Activated T-helper 2 cell treated with anti-CD3 and anti-CD28 coated beads, Interferon-gamma antibody, Interleukin-2, Interleukin-4, amounts not matched to agents 10 μg/mL and 5 μg/mL and 100 μg/mL, durations not matched to agents 14 hours and 24 hours and 36 hours (primary cell): ENCODE measurements around the gene SORCS1. TPM values are rescaled to one million over a fixed set of nuclear protein-coding genes. Genes with fewer than 3 reads are reported as not detected.

ENCODE experiments used
- DNase-seq: peaks from one replicate; pipeline ENCODE4 v3.0.0; 2021; ENCODE audit warnings: low spot score
- H3K27ac Mint-ChIP-seq: one replicate; pipeline ENCODE4 v1.8.0; 2021; ENCODE audit warnings: mixed read lengths
- H3K27me3 Mint-ChIP-seq: one replicate; pipeline ENCODE4 v1.8.0; 2021; ENCODE audit warnings: low read depth, mixed read lengths
- H3K36me3 Mint-ChIP-seq: one replicate; pipeline ENCODE4 v1.8.0; 2021; ENCODE audit warnings: low read depth, mixed read lengths
- H3K4me1 Mint-ChIP-seq: one replicate; pipeline ENCODE4 v1.8.0; 2021; ENCODE audit warnings: low read depth, mixed read lengths
- H3K4me3 Mint-ChIP-seq: one replicate; pipeline ENCODE4 v1.8.0; 2021; ENCODE audit warnings: low read depth, mild to moderate bottlenecking, moderate library complexity, mixed read lengths
- H3K9me3 Mint-ChIP-seq: one replicate; pipeline ENCODE4 v1.8.0; 2021; ENCODE audit warnings: mixed read lengths
- intact Hi-C: fragments of 100-400 bp; cut with micrococcal nuclease; formaldehyde crosslinking; loops from one replicate; pipeline ENCODE4 v1.15.1; 2023
- total RNA-seq: library from RNA; stranded (reverse); gene quantifications from 2 replicates; pipeline ENCODE4 v1.2.3, GENCODE V29; 2022

The SORCS1 gene
- total RNA-seq, 1 donor from 2014 or later = 0.09 TPM

DNA sequence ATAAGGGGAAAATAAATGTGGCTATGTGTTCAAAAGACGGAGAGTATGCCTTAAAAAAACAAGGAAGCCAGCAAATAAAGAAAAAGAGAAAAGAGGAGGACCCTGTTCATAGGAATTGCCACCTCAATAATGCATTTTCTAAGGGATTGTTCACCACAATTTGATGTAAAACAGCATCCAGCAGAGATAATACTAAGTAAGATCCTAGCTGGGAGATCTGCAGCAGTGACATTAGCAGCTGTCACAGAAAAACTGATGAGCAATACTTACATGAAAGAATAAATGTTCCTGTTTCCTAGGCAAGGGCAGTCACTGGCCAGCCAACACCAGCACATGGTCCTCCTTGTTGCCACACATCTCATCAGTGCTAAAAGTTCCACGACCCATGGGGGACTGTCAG, 391.5 kb downstream of the SORCS1 start:
- no peaks in the 10 kb centered on the region for H3K36me3 Mint-ChIP-seq
- H3K27ac Mint-ChIP-seq = no peak overlapping the region
- H3K4me1 Mint-ChIP-seq = no peaks in the 10 kb centered on the region
- intact Hi-C loops = no loop called here
- no peak for DNase-seq
- H3K4me3 Mint-ChIP-seq = no peak overlapping the region
- H3K9me3 Mint-ChIP-seq = no peaks in the 10 kb centered on the region
- H3K27me3 Mint-ChIP-seq = no peaks in the 10 kb centered on the region

DNA sequence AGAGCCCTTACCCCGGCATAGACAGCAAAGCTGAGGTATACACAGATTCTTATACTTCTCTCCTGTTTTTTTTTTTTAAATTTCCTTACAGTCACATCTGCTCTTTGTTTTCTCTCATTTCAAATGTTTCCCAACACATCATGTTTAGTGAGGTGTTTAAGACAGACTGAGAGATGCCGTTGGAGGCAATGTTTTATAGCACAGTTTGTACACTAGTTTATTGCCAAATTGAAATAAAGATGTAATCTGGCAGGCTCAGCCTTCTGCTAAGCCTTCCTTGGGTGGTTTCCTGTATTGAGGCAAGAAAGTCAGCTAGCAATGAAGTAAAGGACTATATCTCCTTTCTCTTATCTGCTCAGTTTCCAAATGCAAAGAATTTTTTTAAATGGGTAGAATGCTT, 393.4 kb downstream of the SORCS1 start:
- H3K4me1 Mint-ChIP-seq = no peaks in the 10 kb centered on the region
- no peak overlapping the region for H3K4me3 Mint-ChIP-seq
- no peaks in the 10 kb centered on the region for H3K36me3 Mint-ChIP-seq
- no peaks in the 10 kb centered on the region for H3K27me3 Mint-ChIP-seq
- no peak overlapping the region for H3K27ac Mint-ChIP-seq
- intact Hi-C loops = no loop called here
- peaks cover 3% of the 10 kb centered on the region for H3K9me3 Mint-ChIP-seq
- no peak for DNase-seq

DNA sequence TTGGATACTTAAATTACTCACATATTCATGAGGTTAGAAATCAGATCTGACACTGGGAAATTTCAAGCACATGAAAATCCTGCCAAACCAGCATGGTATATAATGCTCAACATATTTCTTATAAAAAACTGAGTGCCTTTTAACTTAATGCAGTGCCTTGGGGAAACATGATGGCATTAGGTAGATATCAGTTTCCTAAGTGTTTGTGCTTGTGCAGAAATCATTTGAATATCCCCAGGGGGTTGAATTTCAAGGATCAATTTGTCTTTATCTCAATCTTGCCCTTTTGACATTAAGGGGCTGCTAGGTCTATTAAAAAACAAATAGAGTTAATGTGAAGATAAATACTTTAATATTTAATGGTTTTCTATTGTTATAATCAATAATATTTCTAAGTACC, 396.3 kb downstream of the SORCS1 start:
- H3K4me1 Mint-ChIP-seq = no peaks in the 10 kb centered on the region
- H3K27ac Mint-ChIP-seq = no peak overlapping the region
- H3K9me3 Mint-ChIP-seq = peaks cover 5% of the 10 kb centered on the region
- no peak for DNase-seq
- no peak overlapping the region for H3K4me3 Mint-ChIP-seq
- no peaks in the 10 kb centered on the region for H3K36me3 Mint-ChIP-seq
- no peaks in the 10 kb centered on the region for H3K27me3 Mint-ChIP-seq
- intact Hi-C loops = no loop called here

DNA sequence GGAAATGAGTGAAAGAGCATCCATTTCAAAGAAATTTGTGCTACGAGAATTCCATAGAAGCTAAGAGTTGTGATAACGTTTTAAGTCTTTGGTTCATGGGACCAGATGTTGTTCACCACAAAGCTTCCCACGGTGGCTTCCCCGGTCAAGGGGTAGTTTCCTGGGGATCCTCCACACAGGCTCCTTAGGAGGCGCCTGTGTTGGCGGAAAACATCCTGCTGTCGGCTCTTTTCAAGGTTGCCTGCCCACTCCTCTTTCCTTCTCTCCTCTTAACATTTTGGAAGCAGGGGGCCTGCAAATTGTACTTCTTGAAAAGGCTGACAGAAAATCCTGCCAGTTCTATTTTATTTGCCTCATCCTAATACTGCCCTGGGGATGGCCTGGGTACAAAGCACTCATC, 398.6 kb downstream of the SORCS1 start:
- H3K27ac Mint-ChIP-seq = no peak overlapping the region
- no peaks in the 10 kb centered on the region for H3K27me3 Mint-ChIP-seq
- peaks cover 5% of the 10 kb centered on the region for H3K9me3 Mint-ChIP-seq
- DNase-seq = no peak
- no peak overlapping the region for H3K4me3 Mint-ChIP-seq
- no peaks in the 10 kb centered on the region for H3K4me1 Mint-ChIP-seq
- no peaks in the 10 kb centered on the region for H3K36me3 Mint-ChIP-seq
- intact Hi-C loops = no loop called here

DNA sequence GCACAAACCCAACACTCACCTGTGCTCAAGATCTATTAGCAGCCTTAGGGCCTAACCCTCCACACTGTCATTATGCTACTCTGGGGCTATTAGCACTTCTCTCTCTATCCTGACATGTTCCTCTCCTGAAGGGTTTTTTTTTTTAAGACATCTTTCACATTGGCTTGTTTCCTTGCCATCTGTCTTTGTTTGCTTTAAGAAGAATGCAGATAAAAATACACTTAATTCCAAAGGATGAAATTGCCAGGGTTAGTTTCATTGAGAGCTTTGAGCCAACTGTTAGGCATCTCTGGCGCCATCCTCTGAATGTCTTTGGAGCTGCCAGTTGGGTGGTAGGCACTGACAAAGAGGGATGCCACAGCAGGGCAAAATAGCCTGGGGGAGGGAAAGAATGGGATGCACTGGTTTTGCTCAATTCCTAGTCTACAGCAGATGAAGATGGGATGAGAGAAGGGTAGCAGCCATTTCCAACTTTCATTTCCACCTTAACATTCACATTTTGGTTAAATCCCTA, 399.2 kb downstream of the SORCS1 start:
- DNase-seq = no peak
- H3K4me1 Mint-ChIP-seq = no peaks in the 10 kb centered on the region
- H3K27ac Mint-ChIP-seq = no peak overlapping the region
- H3K4me3 Mint-ChIP-seq = no peak overlapping the region
- H3K27me3 Mint-ChIP-seq = no peaks in the 10 kb centered on the region
- intact Hi-C loops = no loop called here
- H3K9me3 Mint-ChIP-seq = peaks cover 5% of the 10 kb centered on the region
- H3K36me3 Mint-ChIP-seq = no peaks in the 10 kb centered on the region

DNA sequence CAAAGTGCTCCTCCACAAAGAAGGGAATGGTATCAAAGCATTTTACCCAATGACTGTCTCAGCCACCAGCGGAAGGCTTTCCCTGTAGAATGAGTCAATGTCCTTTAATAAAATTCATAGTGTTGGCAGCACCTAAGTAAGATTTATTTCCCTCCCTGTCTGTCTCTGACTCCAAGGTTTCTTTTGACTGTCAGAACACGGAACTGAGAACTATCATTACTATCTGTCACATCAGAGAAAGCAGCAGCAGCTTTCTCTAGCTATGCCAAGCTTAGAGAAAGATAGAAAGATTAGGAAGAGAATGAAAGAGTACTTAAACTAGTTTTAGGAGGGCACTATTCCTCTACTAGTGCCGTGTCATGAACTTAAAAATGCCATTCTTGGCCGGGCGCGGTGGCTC, 400.1 kb downstream of the SORCS1 start:
- no peak overlapping the region for H3K4me3 Mint-ChIP-seq
- intact Hi-C loops = no loop called here
- H3K27ac Mint-ChIP-seq = no peak overlapping the region
- no peaks in the 10 kb centered on the region for H3K36me3 Mint-ChIP-seq
- no peak for DNase-seq
- peaks cover 5% of the 10 kb centered on the region for H3K9me3 Mint-ChIP-seq
- H3K27me3 Mint-ChIP-seq = no peaks in the 10 kb centered on the region
- H3K4me1 Mint-ChIP-seq = no peaks in the 10 kb centered on the region

DNA sequence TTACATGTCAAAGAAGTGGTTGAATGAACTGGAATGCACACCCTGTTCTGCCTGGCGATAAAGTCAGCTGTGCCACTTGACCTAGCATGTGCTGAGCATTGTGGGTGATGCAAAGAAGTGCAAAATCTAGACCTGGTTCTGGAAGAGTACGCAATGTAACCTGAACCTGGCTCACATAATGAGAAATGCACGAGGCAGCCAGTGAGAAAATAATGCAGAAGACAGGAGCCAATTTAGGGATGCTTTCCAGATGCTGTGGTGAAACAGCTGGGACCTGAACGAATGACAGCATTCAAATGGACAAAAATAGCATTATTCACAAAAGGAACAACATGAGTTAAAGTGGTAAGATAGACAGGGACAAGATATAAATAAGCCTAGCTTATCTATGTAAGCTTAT, 402.6 kb downstream of the SORCS1 start:
- Mint-ChIP-seq H3K36me3 (no peaks in the 10 kb centered on the region), H3K27ac (no peak overlapping the region), H3K4me3 (no peak overlapping the region), H3K9me3 (peaks cover 5% of the 10 kb centered on the region), H3K27me3 (no peaks in the 10 kb centered on the region), H3K4me1 (no peaks in the 10 kb centered on the region)
- intact Hi-C loops = no loop called here
- DNase-seq = no peak

DNA sequence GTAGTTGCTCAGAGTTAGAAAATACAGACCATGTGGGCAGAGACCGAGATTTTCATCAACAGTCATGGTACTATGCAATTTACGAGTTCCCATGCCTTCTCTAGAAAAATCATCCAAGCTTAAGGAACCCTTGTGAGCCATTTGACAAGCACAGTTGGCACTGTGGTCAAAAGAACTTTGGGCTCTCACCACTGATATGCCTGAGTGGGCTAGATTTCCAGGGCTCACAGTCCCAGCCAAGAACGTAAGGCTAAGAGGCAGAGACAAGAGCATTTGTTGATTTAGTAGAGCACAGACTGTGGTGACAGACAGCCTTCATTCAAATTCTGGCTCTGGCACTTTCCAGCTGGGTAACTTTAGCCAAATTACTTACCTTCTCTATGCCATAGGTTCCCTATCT, 407.0 kb downstream of the SORCS1 start:
- intact Hi-C loops = no loop called here
- Mint-ChIP-seq H3K9me3 (no peaks in the 10 kb centered on the region), H3K36me3 (no peaks in the 10 kb centered on the region), H3K4me3 (no peak overlapping the region), H3K4me1 (no peaks in the 10 kb centered on the region), H3K27me3 (no peaks in the 10 kb centered on the region), H3K27ac (no peak overlapping the region)
- DNase-seq = no peak

DNA sequence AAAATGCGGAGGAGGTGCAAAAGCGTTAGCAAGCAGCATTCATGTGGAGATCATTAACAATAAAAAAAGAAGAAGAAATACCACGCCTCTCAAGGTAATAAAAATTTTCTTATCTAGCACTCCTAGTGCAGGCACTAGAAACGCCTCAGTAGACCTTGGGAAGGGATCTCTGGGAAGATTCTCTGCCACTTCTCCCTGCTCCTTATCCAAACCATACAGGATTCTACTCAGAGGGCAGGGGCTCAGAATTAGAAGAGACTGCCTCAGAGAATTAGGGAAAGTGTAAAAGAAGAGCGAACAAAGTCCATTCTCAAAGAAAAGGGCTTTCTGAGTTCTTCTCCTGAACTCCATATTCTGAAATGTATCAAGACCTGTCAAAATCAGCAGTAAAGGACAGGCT, 413.4 kb downstream of the SORCS1 start:
- intact Hi-C loops = no loop called here
- Mint-ChIP-seq H3K4me3 (no peak overlapping the region), H3K27me3 (no peaks in the 10 kb centered on the region), H3K4me1 (no peaks in the 10 kb centered on the region), H3K36me3 (no peaks in the 10 kb centered on the region), H3K27ac (no peak overlapping the region), H3K9me3 (no peaks in the 10 kb centered on the region)
- DNase-seq = no peak

DNA sequence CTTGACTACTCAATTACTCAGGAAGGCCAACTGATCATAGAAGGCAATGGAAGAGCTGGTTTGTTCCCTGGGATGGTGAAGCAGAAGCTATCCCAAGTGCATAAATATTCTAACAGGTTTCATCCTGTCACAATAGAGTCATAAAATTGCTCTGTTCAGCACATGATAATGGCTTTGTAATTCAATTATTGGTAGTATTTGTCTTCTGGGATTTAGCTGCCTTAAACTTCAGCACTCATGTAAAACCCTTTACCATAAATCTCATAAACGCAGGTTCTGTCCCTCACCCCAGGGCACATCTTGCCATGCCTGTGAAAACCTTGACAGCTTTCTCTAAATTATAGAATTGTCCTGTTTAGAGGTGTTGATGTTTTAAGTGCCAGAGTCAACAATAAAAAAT, 417.6 kb downstream of the SORCS1 start:
- no peak for DNase-seq
- no peaks in the 10 kb centered on the region for H3K27me3 Mint-ChIP-seq
- no peaks in the 10 kb centered on the region for H3K4me1 Mint-ChIP-seq
- no peak overlapping the region for H3K4me3 Mint-ChIP-seq
- no peaks in the 10 kb centered on the region for H3K36me3 Mint-ChIP-seq
- no peak overlapping the region for H3K27ac Mint-ChIP-seq
- intact Hi-C loops = no loop called here
- no peaks in the 10 kb centered on the region for H3K9me3 Mint-ChIP-seq

DNA sequence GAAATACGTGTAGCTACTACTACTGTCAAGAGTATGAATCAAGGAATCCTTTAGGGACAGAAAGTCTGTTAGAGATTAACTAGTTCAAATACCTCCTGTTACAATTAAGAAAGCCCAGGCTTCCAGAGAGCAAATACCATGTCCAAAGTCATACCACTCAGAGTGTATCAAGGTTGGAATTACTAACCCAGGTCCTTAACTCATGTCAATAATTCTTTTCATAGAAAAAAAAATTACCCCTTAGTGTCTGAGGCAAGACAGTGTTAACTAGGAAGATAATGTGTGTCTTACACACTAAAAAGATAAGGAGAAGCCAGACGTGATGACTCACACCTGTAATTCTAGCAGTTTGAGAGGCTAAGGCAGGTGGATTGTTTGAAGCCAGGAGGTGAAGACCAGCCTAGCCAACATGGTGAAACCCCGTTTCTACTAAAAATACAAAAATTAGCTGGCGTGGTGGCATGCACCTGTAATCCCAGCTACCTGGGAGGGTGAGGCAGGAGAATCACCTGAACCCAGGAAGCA, 423.4 kb downstream of the SORCS1 start:
- Mint-ChIP-seq H3K4me3 (no peak overlapping the region), H3K27me3 (no peaks in the 10 kb centered on the region), H3K36me3 (no peaks in the 10 kb centered on the region), H3K9me3 (no peaks in the 10 kb centered on the region), H3K4me1 (no peaks in the 10 kb centered on the region), H3K27ac (no peak overlapping the region)
- DNase-seq = no peak
- intact Hi-C loops = no loop called here

DNA sequence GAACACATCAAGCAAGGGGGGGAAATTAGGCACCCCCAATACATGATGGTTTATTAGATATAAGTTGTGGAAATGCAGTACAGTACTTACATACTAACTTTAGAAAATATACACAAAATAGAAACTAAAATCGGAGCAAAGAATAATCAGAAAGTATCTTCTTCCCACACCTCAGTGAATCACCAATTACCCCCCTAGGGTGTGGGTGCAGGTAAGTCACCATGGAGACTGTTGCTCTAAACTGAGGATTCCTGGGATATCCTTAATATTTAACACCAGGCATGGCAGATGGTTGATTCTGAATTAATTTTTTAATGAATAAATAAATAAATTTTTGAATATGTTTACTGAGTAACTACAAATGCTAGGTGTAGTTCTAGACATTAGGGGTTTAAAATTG, 424.4 kb downstream of the SORCS1 start:
- H3K27ac Mint-ChIP-seq = no peak overlapping the region
- no peak overlapping the region for H3K4me3 Mint-ChIP-seq
- H3K36me3 Mint-ChIP-seq = no peaks in the 10 kb centered on the region
- H3K27me3 Mint-ChIP-seq = no peaks in the 10 kb centered on the region
- no peaks in the 10 kb centered on the region for H3K9me3 Mint-ChIP-seq
- no peaks in the 10 kb centered on the region for H3K4me1 Mint-ChIP-seq
- intact Hi-C loops = no loop called here
- no peak for DNase-seq

DNA sequence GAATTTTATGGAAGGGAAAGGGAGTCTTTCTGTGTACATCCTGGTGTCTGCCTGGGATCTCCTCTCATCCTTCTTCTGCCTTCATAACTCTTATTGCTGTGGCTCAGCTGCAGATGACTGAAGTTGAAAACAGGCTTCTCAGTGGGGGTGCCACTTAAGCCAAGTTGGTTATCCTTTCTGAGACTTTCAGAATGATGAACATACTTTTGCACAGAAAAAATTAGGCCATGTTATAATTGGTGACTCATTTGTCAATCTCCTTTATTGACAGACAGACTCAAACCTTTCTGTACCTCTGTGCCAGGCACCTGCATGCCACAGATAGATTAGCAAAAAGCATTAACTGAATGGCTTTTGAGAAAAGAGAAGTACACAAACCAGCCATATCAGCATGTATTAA, 430.3 kb downstream of the SORCS1 start:
- no peak for DNase-seq
- H3K4me1 Mint-ChIP-seq = no peaks in the 10 kb centered on the region
- no peaks in the 10 kb centered on the region for H3K9me3 Mint-ChIP-seq
- H3K27me3 Mint-ChIP-seq = no peaks in the 10 kb centered on the region
- intact Hi-C loops = no loop called here
- no peaks in the 10 kb centered on the region for H3K36me3 Mint-ChIP-seq
- H3K4me3 Mint-ChIP-seq = no peak overlapping the region
- H3K27ac Mint-ChIP-seq = no peak overlapping the region

DNA sequence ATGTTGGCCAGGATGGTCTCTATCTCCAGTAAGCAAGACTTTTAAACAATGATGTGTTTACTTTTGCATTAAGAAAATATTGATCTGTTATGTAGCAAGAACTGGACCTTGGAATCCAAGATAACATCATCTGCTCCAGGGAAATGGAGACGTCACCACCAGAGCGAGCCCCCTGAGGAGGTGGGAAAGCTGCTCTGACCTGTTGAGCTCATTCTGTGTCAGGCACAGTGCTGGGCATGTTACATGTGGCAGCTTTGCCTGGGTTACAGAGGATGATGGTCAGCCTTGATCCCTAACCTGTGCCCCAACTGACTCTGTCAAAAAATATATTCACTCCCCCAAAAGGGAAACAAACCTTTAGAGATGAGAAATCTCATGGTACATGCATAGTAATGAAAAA, 436.3 kb downstream of the SORCS1 start:
- intact Hi-C loops = no loop called here
- H3K9me3 Mint-ChIP-seq = no peaks in the 10 kb centered on the region
- H3K27me3 Mint-ChIP-seq = no peaks in the 10 kb centered on the region
- H3K4me3 Mint-ChIP-seq = no peak overlapping the region
- H3K27ac Mint-ChIP-seq = no peak overlapping the region
- DNase-seq = no peak
- no peaks in the 10 kb centered on the region for H3K4me1 Mint-ChIP-seq
- no peaks in the 10 kb centered on the region for H3K36me3 Mint-ChIP-seq
